H1 (cell line): Measurements from ENCODE around the gene WDR11. TPM values are rescaled to one million over a fixed set of nuclear protein-coding genes. Genes with fewer than 3 reads are reported as not detected.

Experiments used
- CTCF ChIA-PET: fragments of 300-600 bp; sonication (Branson Sonifier 250); formaldehyde crosslinking; loops from one replicate; lab custom pipeline; 2021; ENCODE audit not compliant: partially characterized antibody; lab: Charles Lee
- POLR2A ChIA-PET: fragments of 300-600 bp; sonication (Branson Sonifier 250); formaldehyde crosslinking; loops from one replicate; lab custom pipeline; 2021; ENCODE audit warnings: inconsistent platforms; ENCODE audit not compliant: partially characterized antibody; lab: Charles Lee
- DNase-seq, 2 experiments: peaks; one replicate each; pipeline versions ENCODE4 v3.0.0 to v3.0.0-alpha.2; 2010 to 2022; ENCODE audit warnings: low spot score in 2 of 2, low read depth in 1 of 2, mixed read lengths in 1 of 2
- FAIRE-seq: peaks from 2 replicates; lab custom pipeline; 2011; peaks lifted over from hg19 to GRCh38; lab: Jason Lieb, UNC
- H2AFZ ChIP-seq: 2 replicates; pipeline ENCODE4 v1.8.1; 2012; ENCODE audit warnings: low read length, inconsistent platforms
- H2AK5ac ChIP-seq: 2 replicates; pipeline ENCODE4 v1.6.1; 2013; ENCODE audit warnings: low read depth, low read length
- H2BK120ac ChIP-seq: replicated peaks from 2 replicates; pipeline ENCODE3; 2013; ENCODE audit warnings: low read depth, low read length, inconsistent platforms
- H2BK12ac ChIP-seq: 2 replicates; pipeline ENCODE4 v1.6.1; 2013; ENCODE audit warnings: low read depth, low read length
- H2BK15ac ChIP-seq: 2 replicates; pipeline ENCODE4 v1.6.1; 2013; ENCODE audit warnings: low read length
- H2BK20ac ChIP-seq: 2 replicates; pipeline ENCODE4 v1.6.1; 2013; ENCODE audit warnings: low read length
- H2BK5ac ChIP-seq: 2 replicates; pipeline ENCODE4 v1.6.1; 2013; ENCODE audit warnings: low read depth, low read length
- H3K14ac ChIP-seq: 2 replicates; pipeline ENCODE4 v1.6.1; 2013; ENCODE audit warnings: inconsistent platforms; ENCODE audit not compliant: insufficient read length
- H3K18ac ChIP-seq: 2 replicates; pipeline ENCODE4 v1.6.1; 2013; ENCODE audit warnings: low read length; ENCODE audit errors: extremely low read depth
- H3K23ac ChIP-seq: 2 replicates; pipeline ENCODE4 v1.6.1; 2013; ENCODE audit warnings: inconsistent platforms; ENCODE audit not compliant: insufficient read length
- H3K23me2 ChIP-seq: 2 replicates; pipeline ENCODE4 v1.6.1; 2013; ENCODE audit warnings: low read depth, low read length
- H3K27ac ChIP-seq: 2 replicates; pipeline ENCODE4 v1.6.1; 2011; ENCODE audit warnings: low read depth, low read length, inconsistent platforms
- H3K27me3 ChIP-seq, 4 experiments: replicated peaks in 1 of 4; 1 replicate in 1 of 4; 2 replicates in 3 of 4; pipeline versions ENCODE4 v1.6.1 to v1.8.1; 2011 to 2013; ENCODE audit warnings: low read length in 3 of 4, mild to moderate bottlenecking in 3 of 4, inconsistent platforms in 2 of 4, mixed read lengths in 2 of 4, moderate library complexity in 1 of 4; ENCODE audit not compliant: control insufficient read depth in 3 of 4, insufficient read depth in 3 of 4; ENCODE audit errors: extremely low read depth in 1 of 4
- H3K36me3 ChIP-seq, 4 experiments: 2 replicates each; pipeline versions ENCODE4 v1.6.1 to v1.8.1; 2011 to 2013; ENCODE audit warnings: mild to moderate bottlenecking in 4 of 4, low read length in 3 of 4, moderate library complexity in 2 of 4, control low read depth in 1 of 4, inconsistent platforms in 1 of 4; ENCODE audit not compliant: insufficient read depth in 4 of 4, control insufficient read depth in 2 of 4
- H3K4ac ChIP-seq: replicated peaks from 2 replicates; pipeline ENCODE3; 2013; ENCODE audit warnings: low read length, low read depth, mixed read lengths, inconsistent platforms; ENCODE audit not compliant: insufficient read length
- H3K4me1 ChIP-seq, 4 experiments: replicated peaks in 1 of 4; 1 replicate in 1 of 4; 2 replicates in 3 of 4; pipeline versions ENCODE4 v1.6.1 to v1.8.1; 2011 to 2013; ENCODE audit warnings: low read length in 3 of 4, inconsistent platforms in 2 of 4, mixed read lengths in 1 of 4; ENCODE audit not compliant: insufficient read depth in 4 of 4, control insufficient read depth in 3 of 4
- H3K4me2 ChIP-seq, 2 experiments: 2 replicates each; pipeline versions ENCODE4 v1.6.1 to v1.8.1; 2011 to 2013; ENCODE audit warnings: low read depth in 2 of 2, low read length in 2 of 2, control low read depth in 1 of 2, inconsistent platforms in 1 of 2, mild to moderate bottlenecking in 1 of 2; ENCODE audit not compliant: insufficient read depth in 1 of 2
- H3K4me3 ChIP-seq, 4 experiments: fragments of 200-600, 300-600 bp in 1 of 4; sonication (generic), shearing (Covaris generic), sonication (Bioruptor Twin) in 1 of 4; 2 replicates each; pipeline versions ENCODE4 v1.5.1 to v1.8.1; 2011 to 2016; ENCODE audit warnings: low read length in 4 of 4, low read depth in 3 of 4, control low read depth in 2 of 4, inconsistent platforms in 2 of 4, mild to moderate bottlenecking in 2 of 4, mixed read lengths in 1 of 4, moderate library complexity in 1 of 4; ENCODE audit not compliant: insufficient read depth in 2 of 4; ENCODE audit errors: extremely low read depth in 1 of 4
- H3K56ac ChIP-seq: replicated peaks from 2 replicates; pipeline ENCODE3; 2013; ENCODE audit warnings: low read depth, mild to moderate bottlenecking, mixed read lengths, low read length, inconsistent platforms; ENCODE audit not compliant: insufficient read length
- H3K79me1 ChIP-seq: 2 replicates; pipeline ENCODE4 v1.6.1; 2013; ENCODE audit warnings: low read depth, low read length, control low read depth
- H3K79me2 ChIP-seq, 2 experiments: 2 replicates each; pipeline versions ENCODE4 v1.6.1 to v1.8.1; 2012 to 2013; ENCODE audit warnings: low read length in 2 of 2, mild to moderate bottlenecking in 2 of 2, inconsistent platforms in 1 of 2; ENCODE audit not compliant: insufficient read depth in 2 of 2, control insufficient read depth in 1 of 2
- H3K9ac ChIP-seq, 4 experiments: replicated peaks in 1 of 4; 1 replicate in 1 of 4; 2 replicates in 3 of 4; pipeline versions ENCODE4 v1.6.1 to v1.8.1; 2011 to 2013; ENCODE audit warnings: low read depth in 3 of 4, low read length in 3 of 4, control low read depth in 2 of 4, mild to moderate bottlenecking in 2 of 4, moderate library complexity in 2 of 4, inconsistent platforms in 1 of 4; ENCODE audit errors: extremely low read depth in 1 of 4
- H3K9me3 ChIP-seq, 2 experiments: 2 replicates each; pipeline versions ENCODE4 v1.6.1 to v1.8.1; 2012 to 2013; ENCODE audit warnings: mild to moderate bottlenecking in 2 of 2, moderate library complexity in 2 of 2, control low read depth in 1 of 2, inconsistent platforms in 1 of 2, low read depth in 1 of 2, low read length in 1 of 2, mixed read lengths in 1 of 2; ENCODE audit not compliant: insufficient read depth in 2 of 2
- H4K20me1 ChIP-seq, 2 experiments: replicated peaks in 1 of 2; 2 replicates each; pipeline versions ENCODE3 to v1.8.1; 2011 to 2013; ENCODE audit warnings: inconsistent platforms in 2 of 2, low read length in 2 of 2, mild to moderate bottlenecking in 1 of 2; ENCODE audit not compliant: insufficient read depth in 2 of 2, control insufficient read depth in 1 of 2
- H4K5ac ChIP-seq: 2 replicates; pipeline ENCODE4 v1.6.1; 2013; ENCODE audit warnings: low read length, low read depth, mixed read lengths, inconsistent platforms; ENCODE audit not compliant: insufficient read length
- H4K8ac ChIP-seq: 2 replicates; pipeline ENCODE4 v1.8.0; 2013; ENCODE audit warnings: mild to moderate bottlenecking, moderate library complexity, low read length, inconsistent platforms; ENCODE audit not compliant: insufficient read depth; ENCODE audit errors: extremely low read depth
- H4K91ac ChIP-seq: replicated peaks from 2 replicates; pipeline ENCODE3; 2013; ENCODE audit warnings: low read length, mixed read lengths, inconsistent platforms; ENCODE audit not compliant: insufficient read length
- CHD2 ChIP-seq: IDR thresholded peaks from 2 replicates; pipeline ENCODE4 v1.6.1; 2012; ENCODE audit warnings: low read length, improper control_type of control experiment
- KDM5A ChIP-seq: fragments of 200-600 bp; IDR thresholded peaks from 2 replicates; pipeline ENCODE4 v1.7.1; 2012; ENCODE audit warnings: mild to moderate bottlenecking, low read length, inconsistent platforms, mixed read lengths
- NANOG ChIP-seq: IDR thresholded peaks from 2 replicates; pipeline ENCODE4 v1.6.1; 2011; ENCODE audit warnings: low read length, low read depth, mild to moderate bottlenecking, inconsistent platforms; ENCODE audit not compliant: insufficient read depth, poor library complexity, severe bottlenecking
- WGBS, 2 experiments: shearing (Covaris generic) in 1 of 2; methylation state at CpG; one replicate each; pipeline versions ENCODE4 v1.1.6 to v1.1.7; 2013 to 2015; ENCODE audit warnings: low lambda C conversion rate in 2 of 2, mixed read lengths in 2 of 2, inconsistent platforms in 1 of 2, low coverage in 1 of 2, missing lambda C conversion rate in 1 of 2; ENCODE audit not compliant: insufficient replicate concordance in 2 of 2, insufficient coverage in 1 of 2, insufficient read length in 1 of 2; ENCODE audit errors: extremely low coverage in 1 of 2, missing lambda C conversion rate in 1 of 2; 5-methylcytosine and 5-hydroxymethylcytosine counted together
- polyA plus RNA-seq, 7 experiments: library from polyadenylated mRNA; depleted of rRNA in 3 of 7; stranded (reverse) in 5 of 7; unstranded in 2 of 7; fragments of >200 nt in 5 of 7; fragments of 200-250 nt in 2 of 7; gene quantifications; 1 replicate in 5 of 7; 2 replicates in 1 of 7; 4 replicates in 1 of 7; pipeline versions ENCODE4 v1.2.1 to v1.2.3, GENCODE V29; 2011 to 2013; ENCODE audit warnings: missing spikeins in 2 of 7, mixed read lengths in 2 of 7
- total RNA-seq: library from RNA; stranded (reverse); fragmentation: NEBNext Ultra II Directional; extraction: Animal tissue kit (Norgen Biotek cat#: 25700); gene quantifications from 2 replicates; pipeline ENCODE4 v1.2.1, GENCODE V29; 2021

The WDR11 gene
- total and polyA plus RNA-seq, 2 of the 8 experiments (the other 6 are each of a cell fraction or from before 2014, with no cell fraction given): 39.7 to 41.9 TPM

DNA sequence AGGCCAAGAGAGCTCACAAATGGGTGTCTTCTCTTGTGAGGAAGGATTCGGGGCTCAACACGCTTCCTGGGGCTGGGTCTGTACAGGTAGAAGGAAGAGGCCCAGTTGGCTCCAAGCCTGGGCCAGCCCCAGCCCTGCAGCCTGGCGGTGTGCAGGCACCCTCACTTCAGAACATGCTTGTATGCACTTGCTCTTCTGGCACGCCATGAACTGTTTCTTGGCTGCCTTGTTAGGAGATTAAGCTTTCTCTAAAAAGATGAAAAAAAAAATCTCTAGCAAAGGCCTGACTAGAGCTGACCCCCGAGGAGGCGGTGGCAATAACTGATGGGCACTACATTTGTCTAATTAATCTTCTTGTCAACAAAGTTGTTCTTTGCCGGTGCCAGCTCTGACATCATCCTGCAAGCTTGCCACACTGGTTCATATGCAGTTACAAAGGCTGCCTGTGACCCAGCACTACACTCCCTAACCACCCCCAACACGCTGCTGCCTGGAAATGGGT is 94.7 kb downstream of the WDR11 start:
- Histone ChIP-seq H2BK120ac (no peak overlapping the region), H2BK20ac (no peak overlapping the region), H3K4me1 (peaks cover 0 to 17% (median 13%) of the 10 kb centered on the region in 4 experiments; a peak in 6 of 7 replicates)
- CTCF ChIA-PET: interaction anchor here (0.6 to 1.9 kb wide), 11 partner anchors 9 to 941 kb away, joined by 3 to 7 read pairs (median 4); no protein-coding TSS in a partner anchor
- TF ChIP-seq CHD2 (no peak), NANOG (no peak), KDM5A (no peak)
- TF ChIP-seq, all 59 proteins: peak for 0
- Histone ChIP-seq H2BK12ac (no peak overlapping the region), H3K18ac (no peak overlapping the region), H3K4me2 (no peak overlapping the region), H2BK15ac (no peak overlapping the region), H3K4ac (no peak overlapping the region), H3K23me2 (peaks cover 12% of the 10 kb centered on the region), H3K4me3 (no peak overlapping the region), H4K20me1 (no peaks in the 10 kb centered on the region), H2AFZ (no peak overlapping the region), H3K9ac (no peak overlapping the region), H2BK5ac (no peak overlapping the region), H2AK5ac (no peak overlapping the region), H4K91ac (no peak overlapping the region), H3K14ac (no peak overlapping the region), H3K56ac (no peak overlapping the region), H3K27ac (no peak overlapping the region), H3K9me3 (no peaks in the 10 kb centered on the region), H3K79me1 (no peaks in the 10 kb centered on the region), H4K5ac (no peak overlapping the region), H3K79me2 (no peaks in the 10 kb centered on the region), H3K27me3 (peaks cover 11 to 16% (median 13%) of the 10 kb centered on the region in 4 experiments), H3K23ac (no peak overlapping the region), H3K36me3 (no peaks in the 10 kb centered on the region), H4K8ac (no peak overlapping the region)
- DNase-seq (no peak), FAIRE-seq (no peak)
- POLR2A ChIA-PET: no interaction called here
- 92% methylated on average over 8 of the region's 8 CpGs; no CpG with 5 or more reads in 1 of the 2 experiments for WGBS, 2 experiments
